GM19455 (cell line): ENCODE data around the gene CLASP1.
"Not testable (repeated sequence)": the region's sequence is repeated elsewhere in the genome, so short reads cannot be mapped to it uniquely, and the experiment has no call there.

Experiments
- ATAC-seq: cut with Tn5 transposase; IDR thresholded peaks from one replicate; pipeline ENCODE4 v1.9.1; 2021; ENCODE audit not compliant: unreplicated experiment

The CLASP1 gene

GRCh38 chr2:121358291-121358690, 291.0 kb downstream of the CLASP1 start:
- ATAC-seq: no peak

DNA sequence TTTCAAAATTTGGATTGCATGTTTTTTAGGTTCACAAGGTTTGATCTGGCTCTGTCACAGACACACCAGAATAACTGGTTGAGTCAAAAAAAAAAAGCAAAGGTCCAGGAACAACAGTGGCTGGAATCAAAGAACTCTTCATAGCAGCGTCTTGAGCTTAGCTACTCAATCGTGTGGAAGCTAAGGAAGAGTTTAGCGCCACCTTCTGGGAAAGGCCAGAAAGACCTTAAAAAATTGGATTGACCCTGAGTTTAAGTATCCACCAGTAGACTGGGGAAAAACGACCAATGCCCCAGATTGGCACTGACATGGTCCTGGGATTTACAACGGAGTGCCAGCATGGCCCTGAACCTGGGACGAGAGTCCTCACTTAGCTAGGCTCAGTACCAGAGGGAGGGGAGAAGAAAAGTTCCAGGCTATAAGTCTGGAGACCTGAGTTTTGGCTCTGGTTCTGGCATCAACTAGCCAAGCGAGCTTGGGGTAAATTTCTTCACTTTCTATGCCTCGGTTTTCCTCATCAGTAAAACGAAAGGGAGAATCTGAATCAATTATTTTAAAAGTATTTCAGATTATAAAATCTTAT, 293.1 kb downstream of the CLASP1 start:
- ATAC-seq: no peak

DNA sequence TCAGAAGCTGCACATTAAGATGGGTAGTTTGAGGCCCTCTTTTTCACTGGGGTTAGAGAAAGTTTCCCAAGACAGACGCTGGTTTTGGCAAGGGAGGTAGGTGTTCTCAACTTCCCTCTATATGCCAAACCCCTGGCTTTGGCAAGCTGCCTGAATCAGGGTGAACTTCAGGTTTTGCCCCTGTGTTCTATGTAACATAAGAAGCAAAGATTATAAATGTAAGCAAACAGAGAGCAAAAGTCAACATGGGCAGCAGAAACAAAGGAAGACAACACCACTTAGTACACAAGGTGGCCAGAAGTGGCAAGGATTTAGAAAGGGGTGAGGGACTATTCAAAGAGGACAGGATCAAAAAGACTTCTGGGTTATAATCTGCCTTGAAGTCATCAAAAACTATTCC, 293.8 kb downstream of the CLASP1 start:
- ATAC-seq: no peak

- ATAC-seq: no peak
These were observed 297.5 kb downstream of the CLASP1 start for GRCh38 chr2:121351521-121352318.

DNA sequence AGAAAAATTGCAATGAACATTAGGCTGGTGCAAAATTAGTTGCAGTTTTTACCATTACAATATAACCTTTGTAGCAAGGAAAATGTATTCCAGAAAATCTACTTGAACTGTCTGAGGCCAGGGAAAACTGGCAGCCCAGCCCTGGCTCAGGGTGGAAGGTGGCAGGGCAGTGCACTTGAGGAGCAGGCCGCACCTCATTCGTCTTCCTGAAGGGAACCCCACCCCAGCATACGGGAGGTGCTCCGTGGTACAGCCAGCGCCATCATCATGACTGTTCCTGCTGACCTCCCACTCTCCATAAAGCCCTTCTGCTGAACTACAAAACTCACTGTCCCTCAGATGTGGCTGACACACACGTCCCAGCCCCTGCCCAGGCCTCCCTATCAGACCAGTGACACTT, 298.4 kb downstream of the CLASP1 start:
- no peak for ATAC-seq

DNA sequence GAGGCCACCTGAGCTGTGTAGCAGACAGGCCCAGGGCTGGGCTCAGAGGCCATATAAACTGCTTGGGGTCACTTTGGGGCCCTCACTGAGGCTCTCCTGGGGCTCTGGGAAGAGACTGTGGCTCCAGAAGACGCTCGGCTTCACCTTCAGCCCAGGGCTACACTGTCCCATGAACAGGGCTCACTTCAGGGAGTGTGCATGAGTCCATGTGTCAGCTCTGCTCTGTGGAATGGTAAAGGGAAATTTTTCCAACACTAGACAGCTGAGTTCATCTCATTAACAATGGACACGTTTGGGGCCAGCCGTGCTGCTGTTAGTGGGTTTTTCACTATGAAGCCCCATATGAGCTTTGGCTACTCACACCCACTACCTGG, 298.9 kb downstream of the CLASP1 start:
- ATAC-seq: no peak

- no peak for ATAC-seq
These were observed 299.4 kb downstream of the CLASP1 start for GRCh38 chr2:121349721-121350401.

- ATAC-seq: no peak
These were observed 301.0 kb downstream of the CLASP1 start for GRCh38 chr2:121348128-121348740.

DNA sequence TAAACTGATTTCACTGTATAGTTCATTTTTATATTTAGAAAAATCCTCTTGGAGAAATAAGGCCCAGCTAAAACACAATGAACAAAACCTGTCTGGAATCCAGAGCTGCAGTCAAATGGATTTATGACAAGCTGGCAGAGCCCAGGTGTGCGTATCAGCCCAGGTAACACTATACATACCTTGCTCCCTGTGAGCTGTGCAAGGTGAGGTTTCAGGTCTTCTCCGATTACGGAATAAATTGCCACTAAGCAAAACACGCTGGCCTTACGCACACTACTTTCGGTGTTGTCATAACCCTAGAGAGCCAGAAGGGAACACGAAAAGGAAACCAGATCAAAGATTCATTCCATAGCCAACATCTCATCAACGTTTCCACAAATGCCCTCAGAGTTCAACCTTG, 302.4 kb downstream of the CLASP1 start:
- ATAC-seq: no peak

DNA sequence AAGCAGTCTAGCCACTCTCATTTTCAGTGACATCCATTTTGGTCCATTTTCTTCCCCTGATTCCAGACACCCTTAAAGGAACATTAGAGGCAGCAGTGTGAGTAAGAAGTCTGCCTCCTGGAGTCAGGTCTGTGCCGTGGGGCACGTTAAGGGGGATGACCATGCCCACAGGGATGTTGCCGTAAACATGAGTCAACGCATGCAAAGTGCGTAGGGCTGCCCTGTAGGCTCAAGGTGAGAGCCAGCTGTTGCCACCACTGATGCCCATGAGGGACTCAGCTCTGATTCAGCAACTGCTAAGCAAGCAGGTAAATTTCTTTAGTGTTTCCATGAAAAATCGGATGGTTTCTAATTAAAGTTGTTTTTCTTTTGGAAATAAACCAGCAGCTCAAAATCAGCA, 302.9 kb downstream of the CLASP1 start:
- ATAC-seq: no peak

- no peak for ATAC-seq
These were observed 303.4 kb downstream of the CLASP1 start for GRCh38 chr2:121345887-121346286.

DNA sequence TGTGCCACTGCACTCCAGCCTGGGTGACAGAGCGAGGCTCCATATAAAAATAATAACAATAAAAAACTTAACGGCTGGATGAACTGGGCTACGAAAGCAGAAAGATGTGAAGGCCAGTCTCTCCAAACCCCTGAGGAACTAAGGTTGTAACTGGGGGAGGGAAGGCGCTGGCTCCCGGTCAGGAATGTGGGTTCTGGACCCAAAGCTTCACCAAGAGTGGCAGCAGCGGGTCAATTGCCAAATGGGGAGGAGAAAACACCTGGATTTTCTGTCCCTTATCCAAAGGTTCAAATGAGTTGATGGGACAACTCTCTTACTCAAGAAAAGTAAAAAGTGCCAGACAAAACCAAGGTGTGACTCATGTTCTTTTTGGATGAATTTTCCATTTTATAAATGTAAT, 304.2 kb downstream of the CLASP1 start:
- ATAC-seq: no peak

DNA sequence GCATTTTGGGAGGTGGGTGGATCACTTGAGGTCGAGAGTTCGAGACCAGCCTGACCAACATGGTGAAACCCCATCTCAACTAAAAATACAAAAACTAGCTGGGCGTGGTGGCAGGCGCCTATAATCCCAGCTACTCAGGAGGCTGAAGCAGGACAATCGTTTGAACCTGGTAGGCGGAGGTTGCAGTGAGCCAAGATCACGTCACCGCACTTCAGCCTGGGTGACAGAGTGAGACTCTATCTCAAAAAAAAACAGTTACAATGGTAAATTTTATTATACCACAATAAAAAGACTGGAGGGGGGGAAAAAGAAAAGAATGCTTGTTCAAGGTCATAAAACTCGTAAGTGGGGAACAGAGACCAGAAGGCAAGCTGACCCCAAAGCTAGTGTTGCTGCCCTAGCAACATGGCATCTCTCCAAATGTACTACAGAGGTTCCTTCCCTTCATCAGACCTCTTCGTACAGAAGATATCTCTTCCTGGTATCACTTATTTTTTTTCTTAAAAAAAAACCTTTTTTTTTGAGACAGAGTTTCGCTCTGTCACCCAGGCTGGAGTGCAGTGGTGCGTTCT, 305.3 kb downstream of the CLASP1 start:
- ATAC-seq: not testable (repeated sequence)

DNA sequence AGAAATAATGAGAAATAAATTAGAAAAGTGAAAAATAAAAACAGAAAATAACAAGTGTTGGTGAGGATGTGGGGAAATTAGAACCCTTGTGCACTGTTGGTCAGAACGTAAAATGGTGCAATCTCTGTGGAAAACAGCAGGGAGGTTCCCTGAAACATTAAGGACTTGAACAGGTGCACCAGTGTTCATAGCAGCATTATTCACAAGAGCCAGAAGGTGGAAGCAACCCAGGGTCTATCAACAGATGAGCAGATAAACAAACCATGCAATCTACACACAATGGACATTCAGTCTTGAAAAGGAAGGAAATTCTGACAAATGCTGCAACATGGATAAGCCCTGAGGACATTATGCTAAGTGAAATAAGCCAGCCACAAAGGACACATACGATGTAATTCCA, 306.1 kb downstream of the CLASP1 start:
- no peak for ATAC-seq

DNA sequence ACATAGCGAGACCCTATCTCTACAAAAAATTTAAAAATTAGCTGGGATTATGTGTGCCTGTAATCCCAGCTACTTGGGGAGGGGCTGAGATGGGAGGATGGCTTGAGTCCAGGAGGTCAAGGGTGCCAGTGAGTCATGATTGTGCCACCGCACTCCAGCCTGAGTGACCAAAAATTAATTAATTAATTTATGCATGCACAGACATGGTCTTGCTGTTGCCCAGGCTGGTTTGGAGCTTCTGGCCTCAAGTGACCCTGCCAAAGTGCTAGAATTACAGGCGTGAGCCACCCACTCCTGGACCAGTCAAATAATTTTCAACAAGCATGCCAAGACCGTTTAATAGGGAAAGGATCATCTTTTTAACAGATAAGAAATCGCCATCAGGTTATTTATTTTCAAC, 306.5 kb downstream of the CLASP1 start:
- ATAC-seq: no peak

DNA sequence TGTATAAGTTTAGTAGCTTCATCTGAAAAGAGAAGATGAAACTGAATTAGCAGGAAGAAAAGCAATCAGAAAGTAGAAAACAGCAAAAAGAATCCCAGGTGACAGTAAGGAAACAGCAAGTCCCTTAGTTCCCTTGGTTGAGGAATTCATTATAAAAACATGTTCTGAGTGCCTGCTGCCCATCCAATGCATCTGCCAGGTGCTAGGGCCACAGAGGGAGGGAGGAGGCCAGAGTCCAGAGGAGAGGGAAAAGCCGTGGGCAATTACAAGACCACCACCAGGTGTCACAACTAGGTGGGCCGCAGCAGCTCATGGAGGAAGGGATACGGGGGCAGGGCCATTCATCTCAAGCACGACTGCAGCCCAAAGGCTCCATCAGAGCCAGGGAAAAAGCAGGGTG, 308.3 kb downstream of the CLASP1 start:
- no peak for ATAC-seq

GRCh38 chr2:121338281-121338680, 311.0 kb downstream of the CLASP1 start:
- no peak for ATAC-seq

DNA sequence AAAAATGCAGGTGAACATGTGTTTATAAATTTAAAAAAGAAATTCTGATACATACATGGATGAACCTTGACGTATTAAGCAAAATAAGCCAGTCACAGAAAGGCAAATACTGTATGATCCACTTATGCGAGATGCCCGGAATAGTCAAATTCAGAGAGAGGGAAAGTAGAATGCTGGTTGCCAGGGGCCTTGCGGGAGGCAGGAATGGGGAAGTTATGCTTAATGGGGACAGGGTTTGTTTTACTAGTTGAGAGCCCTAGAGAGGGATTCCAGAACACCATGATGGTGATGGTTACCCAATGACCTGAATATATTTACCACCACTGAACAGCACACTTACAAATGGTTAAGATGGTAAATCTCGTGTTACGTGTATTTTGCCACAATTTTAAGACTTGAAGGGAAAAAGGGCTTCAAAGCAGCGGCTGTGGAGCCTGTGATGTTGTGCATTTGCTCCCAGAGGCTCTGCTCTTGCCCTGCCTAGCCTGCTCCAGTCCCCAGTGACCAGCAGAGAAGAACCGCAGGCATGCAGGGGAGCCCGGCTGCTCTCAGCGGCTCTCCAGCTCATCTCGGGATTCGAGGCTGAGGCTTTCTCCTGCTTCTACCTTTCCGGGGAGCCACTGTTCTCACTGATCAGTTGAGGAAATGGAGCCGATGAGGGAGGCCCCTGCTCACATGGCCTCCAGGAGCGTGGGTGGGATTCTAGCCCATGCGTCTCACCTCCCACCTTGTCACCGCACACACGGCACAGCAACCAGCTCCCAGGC, 312.6 kb downstream of the CLASP1 start:
- no peak for ATAC-seq

- ATAC-seq: no peak
These were observed 313.7 kb downstream of the CLASP1 start for GRCh38 chr2:121335294-121336290.
